Right lobe of liver (tissue), 6 donors: Measurements from ENCODE around the gene MIOS. TPM values are rescaled to one million over a fixed set of nuclear protein-coding genes. Genes with fewer than 3 reads are reported as not detected.

Source experiments
- ATAC-seq, 4 donors: fragments of 200-7000 bp; cut with Tn5 transposase; one replicate each; pipeline ENCODE4 v1.9.1; 2020; ENCODE audit warnings: mild to moderate bottlenecking in 4 of 4, moderate library complexity in 4 of 4
- DNase-seq, 3 donors: peaks; one replicate each; pipeline ENCODE4 v3.0.0-alpha.2; 2020
- H3K27ac ChIP-seq, 3 donors: fragments of 200-600 bp; one replicate each; pipeline ENCODE4 v1.8.0; 2022
- H3K27me3 ChIP-seq, 2 donors: fragments of 200-600 bp; one replicate each; pipeline ENCODE4 v1.8.0; 2022
- H3K36me3 ChIP-seq, 4 donors: fragments of 200-600 bp; sonication (generic) in 1 of 4; one replicate each; pipeline versions ENCODE4 v1.5.1 to v1.8.0; 2017 to 2022; ENCODE audit warnings: control low read depth in 1 of 4
- H3K4me1 ChIP-seq, 4 donors: fragments of 200-600 bp; sonication (generic) in 1 of 4; one replicate each; pipeline versions ENCODE4 v1.5.1 to v1.8.0; 2017 to 2022; ENCODE audit warnings: control low read depth in 1 of 4
- H3K4me3 ChIP-seq, 3 donors: fragments of 200-600 bp; one replicate each; pipeline ENCODE4 v1.8.0; 2022
- H3K9me3 ChIP-seq, 4 donors: fragments of 200-600 bp; sonication (generic) in 1 of 4; one replicate each; pipeline versions ENCODE4 v1.5.1 to v1.8.0; 2017 to 2022; ENCODE audit warnings: control low read depth in 1 of 4
- POLR2A ChIP-seq: fragments of 450-650 bp; IDR thresholded peaks from one replicate; pipeline ENCODE4 v1.6.1; 2017; ENCODE audit warnings: antibody characterized with exemption, mild to moderate bottlenecking
- WGBS: methylation state at CpG from one replicate; pipeline ENCODE4 v1.1.6; 2018; ENCODE audit warnings: low coverage, low lambda C conversion rate; ENCODE audit not compliant: insufficient coverage; ENCODE audit errors: missing lambda C conversion rate; 5-methylcytosine and 5-hydroxymethylcytosine counted together
- intact Hi-C, 2 donors: fragments of 100-400 bp; cut with DNase I; formaldehyde crosslinking; loops; one replicate each; pipeline versions ENCODE4 v1.11.2 to v1.14.1; 2022
- total RNA-seq, 6 experiments: library from RNA; depleted of rRNA in 2 of 6; stranded (reverse); fragments of >200 nt in 2 of 6; fragmentation: NEBNext Ultra II Directional in 3 of 6; extraction: Animal tissue kit (Norgen Biotek cat#: 25700) in 3 of 6; gene quantifications; one replicate each; pipeline versions ENCODE4 v1.1.0 to v1.2.4, GENCODE V29; 2016 to 2023
- TF ChIP-seq, protein P1 (sequence below), 4 donors: fragments of 200-600 bp in 3 of 4; fragments of 450-650 bp in 1 of 4; IDR thresholded peaks; one replicate each; pipeline versions ENCODE4 v1.5.1 to v1.8.0; 2016 to 2022; ENCODE audit warnings: antibody characterized with exemption in 4 of 4, mild to moderate bottlenecking in 2 of 4
- donor health status: DM: no; HTN: yes; CAD: no.
- donor health status: DM: no; HTN: no; CAD: no.
- donor health status: DM: no; HTN: no; CAD: no.
- donor health status: DM: no; HTN: yes; CAD: no.
- donor health status: DM: no; HTN: yes; CAD: no.

The MIOS gene
- total RNA-seq, 6 experiments from 2014 or later = 14.1 to 21.3 (median 18.6) TPM

DNA sequence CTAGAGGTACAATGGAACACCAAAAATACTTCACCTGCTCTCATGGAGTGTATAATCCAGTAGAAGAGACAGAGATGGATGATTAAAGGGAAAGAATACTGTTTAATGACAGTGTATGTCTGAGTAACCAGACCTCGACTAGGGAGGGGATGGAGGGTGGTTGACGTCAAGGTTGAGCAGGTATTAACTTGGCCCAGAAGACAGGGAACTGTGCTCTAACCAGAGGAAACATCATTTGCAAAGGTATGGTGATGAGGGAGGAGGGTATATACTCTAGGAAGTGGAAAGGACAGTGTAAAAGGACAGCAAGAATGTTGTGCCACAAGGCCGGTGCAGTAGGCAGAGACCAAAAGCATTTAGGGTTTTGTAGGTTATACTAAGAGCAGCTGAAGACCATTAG lies 2.9 kb downstream of the MIOS start:
- peak overlapping the region in 1 of 3 donors; percentile 29 for H3K27ac ChIP-seq
- DNase-seq (no peak), ATAC-seq (no peak)
- H3K27me3 ChIP-seq = no peaks in the 10 kb centered on the region
- intact Hi-C loops = no loop called here
- no peaks in the 10 kb centered on the region for H3K9me3 ChIP-seq
- no peak for TF ChIP-seq POLR2A
- TF ChIP-seq, protein P1, sequence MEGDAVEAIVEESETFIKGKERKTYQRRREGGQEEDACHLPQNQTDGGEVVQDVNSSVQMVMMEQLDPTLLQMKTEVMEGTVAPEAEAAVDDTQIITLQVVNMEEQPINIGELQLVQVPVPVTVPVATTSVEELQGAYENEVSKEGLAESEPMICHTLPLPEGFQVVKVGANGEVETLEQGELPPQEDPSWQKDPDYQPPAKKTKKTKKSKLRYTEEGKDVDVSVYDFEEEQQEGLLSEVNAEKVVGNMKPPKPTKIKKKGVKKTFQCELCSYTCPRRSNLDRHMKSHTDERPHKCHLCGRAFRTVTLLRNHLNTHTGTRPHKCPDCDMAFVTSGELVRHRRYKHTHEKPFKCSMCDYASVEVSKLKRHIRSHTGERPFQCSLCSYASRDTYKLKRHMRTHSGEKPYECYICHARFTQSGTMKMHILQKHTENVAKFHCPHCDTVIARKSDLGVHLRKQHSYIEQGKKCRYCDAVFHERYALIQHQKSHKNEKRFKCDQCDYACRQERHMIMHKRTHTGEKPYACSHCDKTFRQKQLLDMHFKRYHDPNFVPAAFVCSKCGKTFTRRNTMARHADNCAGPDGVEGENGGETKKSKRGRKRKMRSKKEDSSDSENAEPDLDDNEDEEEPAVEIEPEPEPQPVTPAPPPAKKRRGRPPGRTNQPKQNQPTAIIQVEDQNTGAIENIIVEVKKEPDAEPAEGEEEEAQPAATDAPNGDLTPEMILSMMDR (IDR thresholded peaks at IDR 0.05) = no peak
- H3K36me3 ChIP-seq = no peaks in the 10 kb centered on the region
- peaks cover 0 to 46% (median 2%) of the 10 kb centered on the region in 4 donors for H3K4me1 ChIP-seq
- WGBS = 87% methylated on average over 3 of the region's 3 CpGs
- H3K4me3 ChIP-seq = no peak overlapping the region

GRCh38 chr7:7570584-7570983 lies 3.9 kb downstream of the MIOS start:
- Histone ChIP-seq H3K4me3 (no peak overlapping the region), H3K4me1 (peaks cover 0 to 45% (median 2%) of the 10 kb centered on the region in 4 donors), H3K27me3 (no peaks in the 10 kb centered on the region), H3K9me3 (no peaks in the 10 kb centered on the region), H3K36me3 (no peaks in the 10 kb centered on the region), H3K27ac (peak overlapping the region in 1 of 3 donors; percentile 1)
- ATAC-seq = peak in 2 of 4 donors; percentile 6 to 16
- 75% methylated on average over 1 of the region's 3 CpGs for WGBS
- peak in 1 of 3 donors; percentile 51 for DNase-seq
- intact Hi-C loops = no loop called here
- TF ChIP-seq POLR2A = no peak
- TF ChIP-seq, protein P1 (IDR thresholded peaks at IDR 0.05) = no peak

DNA sequence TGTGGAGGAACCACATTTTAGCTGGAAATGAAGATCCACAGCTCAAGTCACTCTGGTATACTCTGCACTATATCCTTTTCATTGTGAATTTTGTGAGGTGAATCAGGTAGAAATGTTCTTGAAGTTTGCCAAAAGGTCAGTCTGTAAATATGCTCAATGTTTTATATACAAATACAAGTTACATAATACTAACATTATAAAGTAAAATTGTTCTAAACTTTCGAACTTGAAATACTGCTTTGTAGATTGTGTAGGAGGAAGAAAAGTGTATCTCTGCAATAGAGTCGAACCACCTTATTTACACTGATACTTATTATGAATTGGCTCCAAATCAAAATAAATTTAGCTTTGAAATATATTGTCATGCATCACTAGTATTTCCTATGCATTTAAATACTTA lies 7.0 kb downstream of the MIOS start:
- H3K4me3 ChIP-seq = no peak overlapping the region
- intact Hi-C loops = no loop called here
- peaks cover 0 to 28% (median 2%) of the 10 kb centered on the region in 4 donors for H3K4me1 ChIP-seq
- ATAC-seq (no peak), DNase-seq (no peak)
- 25% methylated on average over 2 of the region's 2 CpGs for WGBS
- H3K36me3 ChIP-seq = no peaks in the 10 kb centered on the region
- TF ChIP-seq, protein P1 (IDR thresholded peaks at IDR 0.05) = no peak
- no peak for TF ChIP-seq POLR2A
- H3K27me3 ChIP-seq = no peaks in the 10 kb centered on the region
- no peaks in the 10 kb centered on the region for H3K9me3 ChIP-seq
- H3K27ac ChIP-seq = no peak overlapping the region

DNA sequence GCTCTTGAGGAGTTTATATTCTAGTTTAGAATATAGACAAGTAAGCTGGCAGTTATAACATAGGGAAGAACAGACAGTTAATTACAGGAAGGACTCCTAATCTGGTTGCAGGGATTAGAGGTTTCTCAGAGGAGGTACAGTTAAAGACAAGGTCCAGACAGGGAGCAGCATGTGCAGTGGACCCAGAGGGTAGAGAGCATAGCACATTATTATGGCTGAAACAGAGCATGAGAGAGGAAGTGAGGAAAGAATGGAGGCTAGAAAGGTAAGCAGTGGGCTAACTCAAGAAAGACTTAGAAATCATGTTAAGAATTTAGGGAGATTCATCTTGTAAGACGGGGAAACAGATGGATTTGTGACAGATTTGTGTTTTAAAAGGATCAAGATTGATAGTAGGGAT lies 9.7 kb downstream of the MIOS start:
- WGBS = 88% methylated on average over 1 of the region's 1 CpG
- no peaks in the 10 kb centered on the region for H3K9me3 ChIP-seq
- H3K27ac ChIP-seq = no peak overlapping the region
- ATAC-seq (no peak), DNase-seq (no peak)
- TF ChIP-seq POLR2A = no peak
- TF ChIP-seq, protein P1 (IDR thresholded peaks at IDR 0.05) = no peak
- no peak overlapping the region for H3K4me3 ChIP-seq
- H3K4me1 ChIP-seq = peaks cover 0 to 12% (median 0%) of the 10 kb centered on the region in 4 donors
- H3K27me3 ChIP-seq = no peaks in the 10 kb centered on the region
- intact Hi-C loops = no loop called here
- H3K36me3 ChIP-seq = no peaks in the 10 kb centered on the region

- ATAC-seq (peak in 1 of 4 donors; percentile 18), DNase-seq (no peak)
- H3K9me3 ChIP-seq = no peaks in the 10 kb centered on the region
- H3K27ac ChIP-seq = no peak overlapping the region
- TF ChIP-seq, protein P1 (IDR thresholded peaks at IDR 0.05) = no peak
- no peak for TF ChIP-seq POLR2A
- H3K36me3 ChIP-seq = no peaks in the 10 kb centered on the region
- H3K4me1 ChIP-seq = peaks cover 0 to 9% (median 0%) of the 10 kb centered on the region in 4 donors
- no peaks in the 10 kb centered on the region for H3K27me3 ChIP-seq
- 29% methylated on average over 1 of the region's 1 CpG for WGBS
- intact Hi-C loops = no loop called here
- no peak overlapping the region for H3K4me3 ChIP-seq
Observed at GRCh38 chr7:7577888-7578287, 11.2 kb downstream of the MIOS start.
